Left lung (tissue), 10 donors: ENCODE measurements around the gene FNIP2. TPM values are rescaled to one million over a fixed set of nuclear protein-coding genes. Genes with fewer than 3 reads are reported as not detected.

Experiments
- ATAC-seq: fragments of 200-7000 bp; cut with Tn5 transposase; one replicate; pipeline ENCODE4 v1.9.1; 2020; ENCODE audit warnings: moderate library complexity
- DNase-seq, 4 donors: peaks; one replicate each; pipeline ENCODE4 v3.0.0-alpha.2; 2013 to 2020
- H3K27ac ChIP-seq, 2 donors: fragments of 200-600 bp; sonication (generic) in 1 of 2; one replicate each; pipeline versions ENCODE4 v1.5.0 to v1.8.0; 2020 to 2021
- H3K27me3 ChIP-seq, 2 donors: fragments of 200-600 bp; sonication (generic) in 1 of 2; one replicate each; pipeline versions ENCODE4 v1.5.0 to v1.8.0; 2020 to 2021
- H3K36me3 ChIP-seq, 2 donors: fragments of 200-600 bp; sonication (generic) in 1 of 2; one replicate each; pipeline versions ENCODE4 v1.5.0 to v1.8.0; 2020 to 2021
- H3K4me1 ChIP-seq, 2 donors: fragments of 200-600 bp; one replicate each; pipeline ENCODE4 v1.8.0; 2021
- H3K4me3 ChIP-seq, 2 donors: fragments of 200-600 bp; sonication (generic) in 1 of 2; one replicate each; pipeline versions ENCODE4 v1.5.0 to v1.8.0; 2020 to 2021; ENCODE audit warnings: mild to moderate bottlenecking in 1 of 2
- H3K9me3 ChIP-seq, 2 donors: fragments of 200-600 bp; sonication (generic) in 1 of 2; one replicate each; pipeline versions ENCODE4 v1.5.0 to v1.8.0; 2020 to 2021
- intact Hi-C, 2 donors: fragments of 100-400 bp; cut with DNase I; formaldehyde crosslinking; loops; one replicate each; pipeline versions ENCODE4 v1.11.2 to v1.14.2; 2022
- polyA plus RNA-seq, 6 donors: library from polyadenylated mRNA; unstranded; fragments of 120-200 nt; gene quantifications; one replicate each; pipeline ENCODE4 v1.2.1, GENCODE V29; 2013; ENCODE audit not compliant: insufficient read length in 6 of 6
- total RNA-seq, 2 donors: library from RNA; stranded (reverse); fragmentation: NEBNext Ultra II Directional; extraction: Animal tissue kit (Norgen Biotek cat#: 25700); gene quantifications; one replicate each; pipeline ENCODE4 v1.2.1, GENCODE V29; 2021
- TF ChIP-seq, protein P1 (sequence below), 2 donors: fragments of 200-600 bp; sonication (generic) in 1 of 2; IDR thresholded peaks; one replicate each; pipeline versions ENCODE4 v1.5.0 to v1.8.0; 2021; ENCODE audit warnings: antibody characterized with exemption in 2 of 2
- donor health status: DM: no; HTN: yes; CAD: no.
- donor health status: DM: no; HTN: no; CAD: no.

FNIP2 gene
- total and polyA plus RNA-seq, 8 donors = 24.5 to 71.2 (median 29.3) TPM

DNA sequence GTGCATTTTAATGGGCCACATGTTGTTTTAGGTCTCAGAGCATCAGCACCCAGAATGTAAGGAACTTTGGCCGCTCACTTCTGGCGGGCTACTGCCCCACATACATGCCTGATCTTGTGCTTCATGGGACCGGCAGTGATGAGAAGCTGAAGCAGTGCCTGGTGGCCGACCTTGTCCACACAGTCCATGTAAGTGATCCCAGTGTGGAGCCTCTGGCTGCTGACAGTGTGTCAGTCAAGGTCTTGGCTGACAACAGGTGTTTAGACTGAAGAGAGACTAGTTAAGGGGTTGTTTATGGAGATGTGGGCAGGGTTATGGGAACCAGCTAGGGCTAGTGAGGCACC lies 101.4 kb downstream of the FNIP2 start:
- no peaks in the 10 kb centered on the region for H3K9me3 ChIP-seq
- H3K4me3 ChIP-seq = no peak overlapping the region
- H3K36me3 ChIP-seq = peaks cover 0 to 67% of the 10 kb centered on the region in 2 donors
- intact Hi-C loops = no loop called here
- DNase-seq = no peak
- no peak overlapping the region for H3K27ac ChIP-seq
- TF ChIP-seq, protein P1, sequence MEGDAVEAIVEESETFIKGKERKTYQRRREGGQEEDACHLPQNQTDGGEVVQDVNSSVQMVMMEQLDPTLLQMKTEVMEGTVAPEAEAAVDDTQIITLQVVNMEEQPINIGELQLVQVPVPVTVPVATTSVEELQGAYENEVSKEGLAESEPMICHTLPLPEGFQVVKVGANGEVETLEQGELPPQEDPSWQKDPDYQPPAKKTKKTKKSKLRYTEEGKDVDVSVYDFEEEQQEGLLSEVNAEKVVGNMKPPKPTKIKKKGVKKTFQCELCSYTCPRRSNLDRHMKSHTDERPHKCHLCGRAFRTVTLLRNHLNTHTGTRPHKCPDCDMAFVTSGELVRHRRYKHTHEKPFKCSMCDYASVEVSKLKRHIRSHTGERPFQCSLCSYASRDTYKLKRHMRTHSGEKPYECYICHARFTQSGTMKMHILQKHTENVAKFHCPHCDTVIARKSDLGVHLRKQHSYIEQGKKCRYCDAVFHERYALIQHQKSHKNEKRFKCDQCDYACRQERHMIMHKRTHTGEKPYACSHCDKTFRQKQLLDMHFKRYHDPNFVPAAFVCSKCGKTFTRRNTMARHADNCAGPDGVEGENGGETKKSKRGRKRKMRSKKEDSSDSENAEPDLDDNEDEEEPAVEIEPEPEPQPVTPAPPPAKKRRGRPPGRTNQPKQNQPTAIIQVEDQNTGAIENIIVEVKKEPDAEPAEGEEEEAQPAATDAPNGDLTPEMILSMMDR (IDR thresholded peaks at IDR 0.05) = no peak
- H3K27me3 ChIP-seq = no peaks in the 10 kb centered on the region
- no peak for ATAC-seq
- no peaks in the 10 kb centered on the region for H3K4me1 ChIP-seq

DNA sequence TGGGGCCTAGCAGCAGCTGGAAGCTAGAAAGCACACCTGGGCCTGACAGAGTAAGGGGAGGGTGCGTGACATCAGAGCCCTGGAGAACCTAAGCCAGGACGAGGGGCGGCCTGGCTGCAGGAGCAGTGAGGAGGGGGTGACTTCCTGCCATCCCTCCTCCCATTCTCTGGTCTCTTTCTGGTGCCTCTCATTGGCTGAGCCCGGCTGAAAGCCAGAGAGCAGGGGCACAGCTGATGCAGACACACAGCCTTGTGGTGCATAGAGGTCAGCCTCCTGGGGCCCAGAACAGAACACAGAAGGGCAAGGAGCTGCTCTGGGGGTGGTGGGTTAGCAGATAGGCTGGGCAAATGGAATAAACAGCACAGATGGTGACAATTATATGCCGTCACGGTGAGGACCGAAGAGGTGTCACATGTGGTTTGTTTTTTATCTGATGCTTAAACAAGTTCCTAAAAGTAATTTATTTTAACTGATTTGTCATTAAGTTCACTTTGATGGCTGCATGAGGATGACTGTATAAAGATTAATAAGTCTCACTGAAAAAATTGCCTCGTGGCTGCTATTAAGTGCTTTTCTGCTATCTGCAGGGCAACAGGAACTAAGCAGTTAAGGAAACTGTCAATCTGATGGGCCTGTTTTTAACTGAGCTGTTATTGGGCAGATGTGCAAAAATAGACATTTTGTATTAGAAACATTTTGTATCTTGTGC lies 102.0 kb downstream of the FNIP2 start:
- Histone ChIP-seq H3K4me3 (no peak overlapping the region), H3K9me3 (no peaks in the 10 kb centered on the region), H3K36me3 (peaks cover 0 to 67% of the 10 kb centered on the region in 2 donors), H3K4me1 (no peaks in the 10 kb centered on the region), H3K27me3 (no peaks in the 10 kb centered on the region), H3K27ac (no peak overlapping the region)
- ATAC-seq (no peak), DNase-seq (peak in 1 of 4 donors; percentile 45)
- TF ChIP-seq, protein P1 (IDR thresholded peaks at IDR 0.05) = no peak
- intact Hi-C loops = no loop called here

DNA sequence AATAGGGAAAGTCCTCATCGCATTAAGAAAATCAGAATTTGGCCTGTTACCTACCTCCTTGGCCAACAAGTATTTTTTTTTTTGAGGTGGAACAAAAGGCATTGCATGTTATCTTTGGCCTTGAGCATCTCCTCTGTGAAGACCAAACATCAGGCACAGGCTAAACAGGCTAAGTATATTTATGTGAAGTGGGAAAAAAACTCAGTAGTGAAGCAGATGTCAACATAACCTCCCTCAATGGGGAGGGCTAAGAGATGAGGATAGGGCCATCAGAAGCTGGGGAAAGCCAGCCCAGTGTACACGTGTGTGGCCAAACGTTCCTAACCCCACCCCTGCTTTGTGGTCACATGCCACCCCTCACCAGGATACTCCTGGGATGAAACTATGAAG lies 102.5 kb downstream of the FNIP2 start:
- ATAC-seq (no peak), DNase-seq (no peak)
- H3K9me3 ChIP-seq = no peaks in the 10 kb centered on the region
- H3K4me3 ChIP-seq = no peak overlapping the region
- peaks cover 0 to 71% of the 10 kb centered on the region in 2 donors for H3K36me3 ChIP-seq
- H3K27ac ChIP-seq = no peak overlapping the region
- TF ChIP-seq, protein P1 (IDR thresholded peaks at IDR 0.05) = no peak
- intact Hi-C loops = no loop called here
- no peaks in the 10 kb centered on the region for H3K27me3 ChIP-seq
- H3K4me1 ChIP-seq = no peaks in the 10 kb centered on the region

DNA sequence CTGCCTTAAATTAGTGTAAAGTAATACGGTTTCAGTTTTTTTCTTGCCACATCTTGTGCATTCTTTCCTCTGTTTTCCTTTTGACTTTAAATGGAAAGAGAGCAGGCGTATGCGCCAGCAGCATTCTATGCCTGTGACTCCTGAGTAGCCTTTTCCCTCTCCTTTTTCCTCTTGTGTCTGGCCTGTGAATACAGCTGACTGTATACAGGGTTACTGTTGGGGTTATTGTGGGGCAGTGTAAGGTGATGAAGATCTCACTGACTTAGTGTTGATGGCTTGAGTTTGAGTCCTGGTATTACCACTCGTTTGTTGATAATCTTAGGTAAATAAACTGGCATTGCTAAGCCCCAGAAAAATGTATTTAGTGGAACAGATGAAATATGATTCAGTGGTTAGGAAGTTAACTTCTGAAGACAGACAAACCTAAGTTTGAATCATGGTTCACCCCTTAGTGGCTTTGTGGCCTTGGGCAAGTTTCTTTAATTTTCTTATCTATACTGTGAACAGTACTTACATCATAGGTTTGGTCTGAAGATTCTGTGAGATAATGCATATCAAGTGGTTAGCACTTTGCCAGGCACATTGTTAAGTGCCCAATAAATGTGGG lies 105.1 kb downstream of the FNIP2 start:
- Histone ChIP-seq H3K27me3 (no peaks in the 10 kb centered on the region), H3K9me3 (no peaks in the 10 kb centered on the region), H3K27ac (no peak overlapping the region), H3K36me3 (peaks cover 0 to 70% of the 10 kb centered on the region in 2 donors), H3K4me1 (no peaks in the 10 kb centered on the region), H3K4me3 (no peak overlapping the region)
- ATAC-seq (peak; percentile 57), DNase-seq (no peak)
- TF ChIP-seq, protein P1 (IDR thresholded peaks at IDR 0.05) = no peak
- intact Hi-C loops = no loop called here

DNA sequence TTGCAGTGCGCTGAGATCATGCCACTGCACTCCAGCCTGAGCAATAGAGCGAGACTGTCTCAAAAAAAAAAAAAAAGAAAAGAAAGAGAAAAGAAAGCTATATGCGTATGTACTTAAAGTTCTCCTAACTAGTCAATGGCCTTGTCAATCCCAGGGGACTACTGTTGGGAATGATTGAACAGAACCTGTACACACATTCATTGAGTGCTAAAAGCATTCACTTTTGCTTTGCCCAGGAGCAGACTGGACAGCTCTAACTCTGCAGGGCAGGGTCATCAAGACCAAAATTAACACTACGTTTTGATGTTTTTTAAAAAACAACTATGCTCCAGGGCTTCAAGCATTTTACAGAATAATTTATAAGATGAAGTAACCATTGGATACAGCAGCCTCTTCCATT lies 106.2 kb downstream of the FNIP2 start:
- Histone ChIP-seq H3K27ac (no peak overlapping the region), H3K4me1 (no peaks in the 10 kb centered on the region), H3K27me3 (no peaks in the 10 kb centered on the region), H3K9me3 (no peaks in the 10 kb centered on the region), H3K36me3 (peaks cover 0 to 63% of the 10 kb centered on the region in 2 donors), H3K4me3 (no peak overlapping the region)
- DNase-seq = no peak
- TF ChIP-seq, protein P1 (IDR thresholded peaks at IDR 0.05) = no peak
- intact Hi-C loops = no loop called here
- ATAC-seq = no peak
